B cell (primary cell): ENCODE results near the gene WFIKKN2. TPM values are rescaled to one million over a fixed set of nuclear protein-coding genes. Genes with fewer than 3 reads are reported as not detected.

ENCODE experiments used
- ATAC-seq: fragments of 200-7000 bp; cut with Tn5 transposase; one replicate; pipeline ENCODE4 v1.10.0; 2021; ENCODE audit warnings: low read depth, mild to moderate bottlenecking, moderate number of reproducible peaks, moderate library complexity
- CTCF ChIA-PET: fragments of 350-600 bp; sonication (Branson Sonifier 250); formaldehyde crosslinking; loops from one replicate; lab custom pipeline; 2021; ENCODE audit warnings: antibody characterized with exemption, inconsistent platforms; lab: Charles Lee
- POLR2A ChIA-PET: fragments of 350-600 bp; sonication (Branson Sonifier 250); formaldehyde crosslinking; loops from one replicate; lab custom pipeline; 2021; ENCODE audit warnings: antibody characterized with exemption; lab: Charles Lee
- DNase-seq: peaks from one replicate; pipeline ENCODE4 v3.0.0; 2013
- H2AFZ ChIP-seq: 2 replicates; pipeline ENCODE4 v1.6.1; 2012; ENCODE audit warnings: mild to moderate bottlenecking, low read depth, low read length; ENCODE audit not compliant: insufficient read depth, poor library complexity, severe bottlenecking
- H3K27ac ChIP-seq, 2 donors: 1 replicate in 1 of 2; 2 replicates in 1 of 2; pipeline ENCODE4 v1.5.1; 2012 to 2013; ENCODE audit warnings: low read length in 2 of 2, mild to moderate bottlenecking in 2 of 2, moderate library complexity in 1 of 2
- H3K27me3 ChIP-seq, 4 experiments: fragments of 200-600 bp in 1 of 4; sonication (generic) in 1 of 4; replicated peaks in 1 of 4; 1 replicate in 2 of 4; 2 replicates in 2 of 4; pipeline versions ENCODE4 v1.6.1 to v1.7.0; 2013 to 2016; ENCODE audit warnings: low read length in 3 of 4, mild to moderate bottlenecking in 2 of 4, mixed read lengths in 1 of 4, moderate library complexity in 1 of 4; ENCODE audit not compliant: insufficient read depth in 4 of 4, control insufficient read depth in 3 of 4; ENCODE audit errors: control extremely low read depth in 1 of 4
- H3K36me3 ChIP-seq, 2 experiments: replicated peaks in 1 of 2; 1 replicate in 1 of 2; 2 replicates in 1 of 2; pipeline versions ENCODE4 v1.6.1 to v1.7.1; 2013; ENCODE audit warnings: low read length in 1 of 2; ENCODE audit not compliant: insufficient read depth in 2 of 2, control insufficient read depth in 1 of 2; ENCODE audit errors: control extremely low read depth in 1 of 2, extremely low read depth in 1 of 2
- H3K4me1 ChIP-seq, 2 donors: fragments of 200-600 bp in 1 of 2; sonication (generic) in 1 of 2; 1 replicate in 1 of 2; 2 replicates in 1 of 2; pipeline versions ENCODE4 v1.5.1 to v1.6.1; 2013 to 2017; ENCODE audit warnings: low read length in 2 of 2; ENCODE audit not compliant: control insufficient read depth in 2 of 2, insufficient read depth in 2 of 2
- H3K4me2 ChIP-seq: replicated peaks from 2 replicates; pipeline ENCODE3; 2012; ENCODE audit warnings: mild to moderate bottlenecking, low read depth, low read length; ENCODE audit not compliant: poor library complexity, severe bottlenecking
- H3K4me3 ChIP-seq, 5 experiments: fragments of 200-600 bp in 1 of 5; sonication (generic) in 1 of 5; 1 replicate in 3 of 5; 2 replicates in 2 of 5; pipeline versions ENCODE4 v1.5.1 to v1.7.0; 2011 to 2016; ENCODE audit warnings: low read length in 4 of 5, mild to moderate bottlenecking in 4 of 5, low read depth in 2 of 5, control low read depth in 1 of 5, moderate library complexity in 1 of 5; ENCODE audit not compliant: insufficient read depth in 1 of 5; ENCODE audit errors: control extremely low read depth in 1 of 5, extremely low read depth in 1 of 5
- H3K79me2 ChIP-seq: fragments of 200-600 bp; sonication (generic); one replicate; pipeline ENCODE4 v1.6.0; 2016; ENCODE audit warnings: low read length; ENCODE audit not compliant: control insufficient read depth, insufficient read depth
- H3K9ac ChIP-seq: fragments of 200-600 bp; sonication (generic); 2 replicates; pipeline ENCODE4 v1.6.1; 2017; ENCODE audit warnings: mild to moderate bottlenecking, low read length, moderate library complexity
- H3K9me3 ChIP-seq, 3 donors: one replicate each; pipeline versions ENCODE4 v1.6.1 to v1.7.1; 2013; ENCODE audit warnings: low read length in 2 of 3; ENCODE audit not compliant: control insufficient read depth in 2 of 3, insufficient read depth in 1 of 3; ENCODE audit errors: control extremely low read depth in 1 of 3
- H4K20me1 ChIP-seq: 2 replicates; pipeline ENCODE4 v1.6.0; 2012; ENCODE audit warnings: mild to moderate bottlenecking, low read length; ENCODE audit not compliant: insufficient read depth, control insufficient read depth, poor library complexity, severe bottlenecking
- H3K27ac Mint-ChIP-seq: one replicate; pipeline ENCODE4 v1.8.0; 2021; ENCODE audit warnings: mixed read lengths
- H3K27me3 Mint-ChIP-seq: one replicate; pipeline ENCODE4 v1.8.0; 2021; ENCODE audit warnings: mixed read lengths
- H3K4me1 Mint-ChIP-seq: one replicate; pipeline ENCODE4 v1.8.0; 2021; ENCODE audit warnings: mixed read lengths
- H3K4me3 Mint-ChIP-seq: one replicate; pipeline ENCODE4 v1.8.0; 2021; ENCODE audit warnings: mixed read lengths
- H3K9me3 Mint-ChIP-seq: one replicate; pipeline ENCODE4 v1.8.0; 2022; ENCODE audit warnings: mixed read lengths; ENCODE audit not compliant: insufficient read depth
- CTCF ChIP-seq: fragments of 200-600 bp; IDR thresholded peaks from one replicate; pipeline ENCODE4 v1.8.0; 2022; ENCODE audit warnings: antibody characterized with exemption, mild to moderate bottlenecking
- EZH2 ChIP-seq: IDR thresholded peaks from 2 replicates; pipeline ENCODE4 v1.6.1; 2012; ENCODE audit warnings: borderline replicate concordance, low read depth, mild to moderate bottlenecking, moderate library complexity, low read length; ENCODE audit not compliant: insufficient read depth, poor library complexity, severe bottlenecking
- WGBS: methylation state at CpG from one replicate; pipeline ENCODE4 v1.1.5; 2013; ENCODE audit warnings: missing lambda C conversion rate; ENCODE audit not compliant: insufficient coverage; 5-methylcytosine and 5-hydroxymethylcytosine counted together
- intact Hi-C: fragments of 100-400 bp; cut with micrococcal nuclease; formaldehyde crosslinking; loops from one replicate; pipeline ENCODE4 v1.10.0; 2022
- polyA plus RNA-seq: library from polyadenylated mRNA; depleted of rRNA; stranded (reverse); fragments of >200 nt; gene quantifications from 2 replicates; pipeline ENCODE4 v1.2.3, GENCODE V29; 2012
- total RNA-seq, 2 donors: library from RNA; stranded (reverse); fragments of 120-200 nt in 1 of 2; gene quantifications; 1 replicate in 1 of 2; 2 replicates in 1 of 2; pipeline versions ENCODE4 v1.2.3 to v1.2.4, GENCODE V29; 2013 to 2022

Gene WFIKKN2
- total and polyA plus RNA-seq, 2 donors (not counting 1 experiment from before 2014, with no cell fraction given) = not detected

GRCh38 chr17:50883850-50884438 is 48.6 kb downstream of the WFIKKN2 start:
- Histone ChIP-seq H4K20me1 (no peaks in the 10 kb centered on the region), H3K9ac (no peak overlapping the region), H3K4me2 (peak overlapping the region; percentile 44), H3K4me3 (no peak overlapping the region), H3K79me2 (no peaks in the 10 kb centered on the region), H3K4me1 (peaks cover 8 to 11% of the 10 kb centered on the region in 2 donors), H3K27me3 (no peaks in the 10 kb centered on the region), H3K9me3 (peaks cover 0 to 7% (median 1%) of the 10 kb centered on the region in 3 donors), H3K27ac (no peak overlapping the region), H3K36me3 (no peaks in the 10 kb centered on the region), H2AFZ (peak overlapping the region; percentile 69)
- Mint-ChIP-seq H3K4me3 (no peak overlapping the region), H3K27me3 (no peaks in the 10 kb centered on the region), H3K27ac (peak overlapping the region; percentile 61), H3K9me3 (no peaks in the 10 kb centered on the region), H3K4me1 (peaks cover 13% of the 10 kb centered on the region)
- POLR2A ChIA-PET = interaction anchor here (0.6 to 2.6 kb wide), 3 partner anchors 17 to 73 kb away, joined by 3 to 20 read pairs (median 3); partner anchors contain the start of gene TOB1
- ATAC-seq = peak; percentile 85
- 62% methylated on average over 5 of the region's 5 CpGs for WGBS
- peak; percentile 58 for DNase-seq
- no peak for TF ChIP-seq EZH2
- TF ChIP-seq CTCF = no peak
- intact Hi-C loops = no loop called here
- CTCF ChIA-PET = interaction anchor here (0.8 to 1.9 kb wide), 5 partner anchors 17 to 100 kb away, joined by 3 to 9 read pairs (median 3); partner anchors contain the start of gene TOB1
